Neuronal stem cell (in vitro differentiated cells): ENCODE measurements around the gene TMEM126B.
A peak's percentile ranks its signal among the peaks of the same experiment; 100 is the strongest.
"Not testable (repeated sequence)": the region's sequence is repeated elsewhere in the genome, so short reads cannot be mapped to it uniquely, and the experiment has no call there.

Experiments used
- DNase-seq: peaks from one replicate; pipeline ENCODE4 v3.0.0-alpha.2; 2013; ENCODE audit warnings: low spot score
- H2AFZ ChIP-seq: one replicate; pipeline ENCODE4 v1.6.1; 2013; ENCODE audit warnings: mild to moderate bottlenecking, low read length, inconsistent platforms
- H2AK5ac ChIP-seq: 2 replicates; pipeline ENCODE4 v1.6.1; 2013; ENCODE audit warnings: low read depth, mild to moderate bottlenecking, inconsistent platforms, low read length, moderate library complexity, mixed read lengths
- H2BK120ac ChIP-seq: 2 replicates; pipeline ENCODE4 v1.6.1; 2013; ENCODE audit warnings: low read depth, mild to moderate bottlenecking, inconsistent platforms, low read length, moderate library complexity, mixed read lengths
- H2BK12ac ChIP-seq: one replicate; pipeline ENCODE4 v1.6.1; 2013; ENCODE audit warnings: low read length, inconsistent platforms
- H2BK15ac ChIP-seq: 2 replicates; pipeline ENCODE4 v1.6.1; 2013; ENCODE audit warnings: mild to moderate bottlenecking, low read length, inconsistent platforms, mixed read lengths
- H2BK5ac ChIP-seq: one replicate; pipeline ENCODE4 v1.6.1; 2013; ENCODE audit warnings: inconsistent platforms, mild to moderate bottlenecking, low read length, moderate library complexity
- H3K14ac ChIP-seq: one replicate; pipeline ENCODE4 v1.6.1; 2013; ENCODE audit warnings: low read length, inconsistent platforms
- H3K18ac ChIP-seq: 2 replicates; pipeline ENCODE4 v1.6.1; 2013; ENCODE audit warnings: low read length, inconsistent platforms
- H3K23ac ChIP-seq: 2 replicates; pipeline ENCODE4 v1.6.1; 2013; ENCODE audit warnings: low read depth, mild to moderate bottlenecking, mixed read lengths, low read length, inconsistent platforms; ENCODE audit not compliant: poor library complexity
- H3K27ac ChIP-seq: replicated peaks from 3 replicates; pipeline ENCODE4 v1.5.1; 2013; ENCODE audit warnings: low read length, inconsistent platforms
- H3K27me3 ChIP-seq, 3 experiments: 2 replicates each; pipeline ENCODE4 v1.6.1; 2013; ENCODE audit warnings: low read length in 3 of 3, mild to moderate bottlenecking in 2 of 3, inconsistent platforms in 1 of 3, low read depth in 1 of 3, mixed read lengths in 1 of 3, moderate library complexity in 1 of 3; ENCODE audit not compliant: control insufficient read depth in 3 of 3, insufficient read depth in 3 of 3
- H3K36me3 ChIP-seq, 2 donors: replicated peaks in 1 of 2; 2 replicates each; pipeline ENCODE4 v1.6.1; 2013; ENCODE audit warnings: low read length in 2 of 2; ENCODE audit not compliant: control insufficient read depth in 2 of 2, insufficient read depth in 2 of 2
- H3K4ac ChIP-seq: 2 replicates; pipeline ENCODE4 v1.6.1; 2013; ENCODE audit warnings: inconsistent platforms, mild to moderate bottlenecking, low read length, moderate library complexity
- H3K4me1 ChIP-seq, 2 donors: 1 replicate in 1 of 2; 2 replicates in 1 of 2; pipeline ENCODE4 v1.6.1; 2013; ENCODE audit warnings: low read length in 2 of 2, low read depth in 1 of 2; ENCODE audit not compliant: control insufficient read depth in 2 of 2, insufficient read depth in 1 of 2
- H3K4me2 ChIP-seq: one replicate; pipeline ENCODE4 v1.6.1; 2013; ENCODE audit warnings: mild to moderate bottlenecking, low read length, inconsistent platforms; ENCODE audit not compliant: insufficient read depth, poor library complexity, severe bottlenecking
- H3K4me3 ChIP-seq, 2 donors: 2 replicates each; pipeline ENCODE4 v1.5.1; 2013; ENCODE audit warnings: low read length in 2 of 2, mild to moderate bottlenecking in 2 of 2, inconsistent platforms in 1 of 2, moderate library complexity in 1 of 2
- H3K79me1 ChIP-seq: one replicate; pipeline ENCODE4 v1.6.1; 2013; ENCODE audit warnings: low read depth, mild to moderate bottlenecking, inconsistent platforms, low read length, moderate library complexity
- H3K9ac ChIP-seq: one replicate; pipeline ENCODE4 v1.6.1; 2013; ENCODE audit warnings: mild to moderate bottlenecking, low read depth, low read length, inconsistent platforms; ENCODE audit not compliant: poor library complexity
- H3K9me3 ChIP-seq, 2 donors: replicated peaks in 1 of 2; 2 replicates each; pipeline versions ENCODE3 to v1.6.1; 2013; ENCODE audit warnings: low read length in 2 of 2, mild to moderate bottlenecking in 2 of 2, inconsistent platforms in 1 of 2, low read depth in 1 of 2, mixed read lengths in 1 of 2, moderate library complexity in 1 of 2; ENCODE audit not compliant: control insufficient read depth in 2 of 2, insufficient read depth in 1 of 2
- H4K8ac ChIP-seq: one replicate; pipeline ENCODE4 v1.6.1; 2013; ENCODE audit warnings: low read depth, mild to moderate bottlenecking, inconsistent platforms, low read length, moderate library complexity
- H4K91ac ChIP-seq: one replicate; pipeline ENCODE4 v1.6.1; 2013; ENCODE audit warnings: low read length, low read depth, mild to moderate bottlenecking, inconsistent platforms; ENCODE audit not compliant: poor library complexity
- WGBS, 2 donors: extraction: QIAGEN DNeasy Blood & Tissue Kit; methylation state at CpG; one replicate each; pipeline ENCODE4 v1.1.7; 2013; ENCODE audit warnings: missing lambda C conversion rate in 2 of 2, mixed read lengths in 1 of 2; ENCODE audit not compliant: insufficient read length in 2 of 2, insufficient replicate concordance in 1 of 2; ENCODE audit errors: extremely low coverage in 2 of 2; 5-methylcytosine and 5-hydroxymethylcytosine counted together

Gene TMEM126B

GRCh38 chr11:85665733-85666132, 37.3 kb downstream of the TMEM126B start:
- no peak overlapping the region for H3K27ac ChIP-seq
- no peaks in the 10 kb centered on the region for H3K79me1 ChIP-seq
- H4K91ac ChIP-seq = no peak overlapping the region
- H3K9me3 ChIP-seq = no peaks in the 10 kb centered on the region
- no peak overlapping the region for H2BK15ac ChIP-seq
- H2BK120ac ChIP-seq = no peak overlapping the region
- no peak for DNase-seq
- H2BK12ac ChIP-seq = no peak overlapping the region
- H3K27me3 ChIP-seq = no peaks in the 10 kb centered on the region
- no peak overlapping the region for H3K9ac ChIP-seq
- H4K8ac ChIP-seq = no peak overlapping the region
- H3K4me2 ChIP-seq = no peak overlapping the region
- H3K18ac ChIP-seq = no peak overlapping the region
- H2AK5ac ChIP-seq = no peak overlapping the region
- peaks cover 2 to 30% of the 10 kb centered on the region in 2 donors for H3K36me3 ChIP-seq
- no peak overlapping the region for H3K23ac ChIP-seq
- peak overlapping the region; percentile 87 for H2AFZ ChIP-seq
- H3K4me1 ChIP-seq = peaks cover 0 to 7% of the 10 kb centered on the region in 2 donors
- no peak overlapping the region for H2BK5ac ChIP-seq
- no peak overlapping the region for H3K14ac ChIP-seq
- WGBS, 2 donors = no CpG with 5 or more reads among the region's 5 CpGs
- no peak overlapping the region for H3K4ac ChIP-seq
- H3K4me3 ChIP-seq = no peak overlapping the region

GRCh38 chr11:85666687-85667086, 38.3 kb downstream of the TMEM126B start:
- no peaks in the 10 kb centered on the region for H3K79me1 ChIP-seq
- no peak overlapping the region for H3K9ac ChIP-seq
- H3K36me3 ChIP-seq = peaks cover 2 to 21% of the 10 kb centered on the region in 2 donors
- H3K4me3 ChIP-seq = no peak overlapping the region
- no peak for DNase-seq
- H4K91ac ChIP-seq = no peak overlapping the region
- H2BK15ac ChIP-seq = no peak overlapping the region
- no peak overlapping the region for H3K23ac ChIP-seq
- no peak overlapping the region for H3K27ac ChIP-seq
- no peak overlapping the region for H2BK5ac ChIP-seq
- H2BK120ac ChIP-seq = no peak overlapping the region
- H3K4ac ChIP-seq = no peak overlapping the region
- H2AFZ ChIP-seq = peak overlapping the region; percentile 87
- H3K4me1 ChIP-seq = peaks cover 0 to 5% of the 10 kb centered on the region in 2 donors
- no peak overlapping the region for H2BK12ac ChIP-seq
- H3K27me3 ChIP-seq = peaks cover 0 to 2% (median 0%) of the 10 kb centered on the region in 3 experiments
- WGBS, 2 donors = no CpG with 5 or more reads among the region's 3 CpGs
- H3K14ac ChIP-seq = no peak overlapping the region
- H4K8ac ChIP-seq = no peak overlapping the region
- H2AK5ac ChIP-seq = no peak overlapping the region
- no peak overlapping the region for H3K18ac ChIP-seq
- no peak overlapping the region for H3K4me2 ChIP-seq
- H3K9me3 ChIP-seq = no peaks in the 10 kb centered on the region

- H3K4me3 ChIP-seq = no peak overlapping the region
- no peak overlapping the region for H3K18ac ChIP-seq
- no peaks in the 10 kb centered on the region for H3K79me1 ChIP-seq
- DNase-seq = no peak
- H3K4me2 ChIP-seq = no peak overlapping the region
- no peak overlapping the region for H2AFZ ChIP-seq
- no peak overlapping the region for H2BK15ac ChIP-seq
- H3K9ac ChIP-seq = no peak overlapping the region
- H3K9me3 ChIP-seq = no peaks in the 10 kb centered on the region
- H3K14ac ChIP-seq = no peak overlapping the region
- H2BK120ac ChIP-seq = no peak overlapping the region
- H3K27ac ChIP-seq = no peak overlapping the region
- H3K4ac ChIP-seq = no peak overlapping the region
- no peak overlapping the region for H3K23ac ChIP-seq
- H4K91ac ChIP-seq = no peak overlapping the region
- H2BK12ac ChIP-seq = no peak overlapping the region
- H3K4me1 ChIP-seq = peaks cover 0 to 5% of the 10 kb centered on the region in 2 donors
- H3K36me3 ChIP-seq = peaks cover 0 to 6% of the 10 kb centered on the region in 2 donors
- H3K27me3 ChIP-seq = peaks cover 0 to 2% (median 0%) of the 10 kb centered on the region in 3 experiments
- no CpG with 5 or more reads among the region's 1 CpG for WGBS, 2 donors
- no peak overlapping the region for H2AK5ac ChIP-seq
- H4K8ac ChIP-seq = no peak overlapping the region
- H2BK5ac ChIP-seq = no peak overlapping the region
Observed at GRCh38 chr11:85668157-85668556, 39.8 kb downstream of the TMEM126B start.

- H3K23ac ChIP-seq, H3K4me1 ChIP-seq, H2BK15ac ChIP-seq, DNase-seq, H2BK5ac ChIP-seq, H3K4me3 ChIP-seq, H3K4me2 ChIP-seq, H3K36me3 ChIP-seq, H3K4ac ChIP-seq, H3K9me3 ChIP-seq, H4K91ac ChIP-seq, H3K79me1 ChIP-seq, H3K14ac ChIP-seq, H4K8ac ChIP-seq, H3K27ac ChIP-seq, H3K9ac ChIP-seq, H2AK5ac ChIP-seq, H2AFZ ChIP-seq, H3K18ac ChIP-seq, H2BK120ac ChIP-seq, H2BK12ac ChIP-seq: not testable (repeated sequence)
- H3K27me3 ChIP-seq = peaks cover 0 to 12% (median 0%) of the 10 kb centered on the region in 3 experiments
Observed at GRCh38 chr11:85670949-85671663, 42.7 kb downstream of the TMEM126B start.
